Neural cell (in vitro differentiated cells): ENCODE data around the gene RPL29.

Experiments used
- EZH2 ChIP-seq: fragments of 200-600, 300-800 bp; shearing (Covaris generic), sonication (generic); IDR thresholded peaks from 2 replicates; pipeline ENCODE4 v1.6.1; 2014; ENCODE audit warnings: antibody characterized with exemption, low read length, borderline replicate concordance, mild to moderate bottlenecking; ENCODE audit not compliant: insufficient read depth, poor library complexity, severe bottlenecking
- POLR2AphosphoS5 ChIP-seq: IDR thresholded peaks from 2 replicates; pipeline ENCODE4 v1.6.1; 2012
- SMC3 ChIP-seq: fragments of 450-650 bp; conservative IDR thresholded peaks from 2 replicates; pipeline ENCODE4 v1.6.1; 2014; ENCODE audit warnings: antibody characterized with exemption, mild to moderate bottlenecking, moderate library complexity; ENCODE audit not compliant: poor library complexity
- TAF1 ChIP-seq: IDR thresholded peaks from 2 replicates; pipeline ENCODE4 v1.6.1; 2012; ENCODE audit warnings: low read depth
- TF ChIP-seq, protein P1 (sequence below): fragments of 450-650 bp; IDR thresholded peaks from 2 replicates; pipeline ENCODE4 v1.5.1; 2014; ENCODE audit warnings: antibody characterized with exemption, mild to moderate bottlenecking, moderate library complexity; ENCODE audit not compliant: poor library complexity, severe bottlenecking
- TF ChIP-seq, protein P2 (sequence below): IDR thresholded peaks from 2 replicates; pipeline ENCODE4 v1.6.1; 2012; ENCODE audit warnings: borderline replicate concordance

DNA sequence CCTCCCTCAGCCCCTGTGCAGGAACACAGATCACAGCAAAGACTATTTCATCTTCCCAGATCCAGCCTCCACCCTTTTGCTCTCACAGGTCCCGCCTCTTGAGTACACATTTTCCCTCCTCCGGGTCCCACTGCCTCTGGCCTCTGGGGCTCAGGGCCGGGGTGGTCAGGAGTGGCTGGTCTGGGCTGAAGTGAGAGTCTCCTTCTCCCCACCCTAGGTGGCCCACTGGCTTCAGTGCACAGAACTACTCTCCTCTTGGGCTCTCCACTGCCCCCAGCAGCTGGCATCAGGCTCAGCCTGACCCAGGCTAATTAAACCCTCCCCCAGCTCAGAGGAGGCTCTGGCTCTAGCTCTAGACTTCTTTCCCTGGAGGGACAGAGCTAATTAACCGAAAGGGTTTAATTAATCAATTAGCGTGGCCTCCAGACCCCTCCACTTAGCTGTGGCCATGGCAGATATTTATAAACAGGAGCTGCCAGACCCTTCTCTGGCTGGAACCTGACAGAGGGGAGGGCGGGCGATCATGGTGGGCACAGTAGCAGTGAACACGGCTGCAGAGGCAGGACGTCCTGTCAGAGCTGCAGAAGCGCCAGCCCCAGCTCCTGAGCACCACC is 45.5 kb upstream of the RPL29 start:
- TF ChIP-seq, protein P1, sequence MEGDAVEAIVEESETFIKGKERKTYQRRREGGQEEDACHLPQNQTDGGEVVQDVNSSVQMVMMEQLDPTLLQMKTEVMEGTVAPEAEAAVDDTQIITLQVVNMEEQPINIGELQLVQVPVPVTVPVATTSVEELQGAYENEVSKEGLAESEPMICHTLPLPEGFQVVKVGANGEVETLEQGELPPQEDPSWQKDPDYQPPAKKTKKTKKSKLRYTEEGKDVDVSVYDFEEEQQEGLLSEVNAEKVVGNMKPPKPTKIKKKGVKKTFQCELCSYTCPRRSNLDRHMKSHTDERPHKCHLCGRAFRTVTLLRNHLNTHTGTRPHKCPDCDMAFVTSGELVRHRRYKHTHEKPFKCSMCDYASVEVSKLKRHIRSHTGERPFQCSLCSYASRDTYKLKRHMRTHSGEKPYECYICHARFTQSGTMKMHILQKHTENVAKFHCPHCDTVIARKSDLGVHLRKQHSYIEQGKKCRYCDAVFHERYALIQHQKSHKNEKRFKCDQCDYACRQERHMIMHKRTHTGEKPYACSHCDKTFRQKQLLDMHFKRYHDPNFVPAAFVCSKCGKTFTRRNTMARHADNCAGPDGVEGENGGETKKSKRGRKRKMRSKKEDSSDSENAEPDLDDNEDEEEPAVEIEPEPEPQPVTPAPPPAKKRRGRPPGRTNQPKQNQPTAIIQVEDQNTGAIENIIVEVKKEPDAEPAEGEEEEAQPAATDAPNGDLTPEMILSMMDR: no peak
- TF ChIP-seq POLR2AphosphoS5: no peak
- TF ChIP-seq EZH2: no peak
- no peak for TF ChIP-seq SMC3
- TF ChIP-seq TAF1: no peak
- TF ChIP-seq, protein P2, sequence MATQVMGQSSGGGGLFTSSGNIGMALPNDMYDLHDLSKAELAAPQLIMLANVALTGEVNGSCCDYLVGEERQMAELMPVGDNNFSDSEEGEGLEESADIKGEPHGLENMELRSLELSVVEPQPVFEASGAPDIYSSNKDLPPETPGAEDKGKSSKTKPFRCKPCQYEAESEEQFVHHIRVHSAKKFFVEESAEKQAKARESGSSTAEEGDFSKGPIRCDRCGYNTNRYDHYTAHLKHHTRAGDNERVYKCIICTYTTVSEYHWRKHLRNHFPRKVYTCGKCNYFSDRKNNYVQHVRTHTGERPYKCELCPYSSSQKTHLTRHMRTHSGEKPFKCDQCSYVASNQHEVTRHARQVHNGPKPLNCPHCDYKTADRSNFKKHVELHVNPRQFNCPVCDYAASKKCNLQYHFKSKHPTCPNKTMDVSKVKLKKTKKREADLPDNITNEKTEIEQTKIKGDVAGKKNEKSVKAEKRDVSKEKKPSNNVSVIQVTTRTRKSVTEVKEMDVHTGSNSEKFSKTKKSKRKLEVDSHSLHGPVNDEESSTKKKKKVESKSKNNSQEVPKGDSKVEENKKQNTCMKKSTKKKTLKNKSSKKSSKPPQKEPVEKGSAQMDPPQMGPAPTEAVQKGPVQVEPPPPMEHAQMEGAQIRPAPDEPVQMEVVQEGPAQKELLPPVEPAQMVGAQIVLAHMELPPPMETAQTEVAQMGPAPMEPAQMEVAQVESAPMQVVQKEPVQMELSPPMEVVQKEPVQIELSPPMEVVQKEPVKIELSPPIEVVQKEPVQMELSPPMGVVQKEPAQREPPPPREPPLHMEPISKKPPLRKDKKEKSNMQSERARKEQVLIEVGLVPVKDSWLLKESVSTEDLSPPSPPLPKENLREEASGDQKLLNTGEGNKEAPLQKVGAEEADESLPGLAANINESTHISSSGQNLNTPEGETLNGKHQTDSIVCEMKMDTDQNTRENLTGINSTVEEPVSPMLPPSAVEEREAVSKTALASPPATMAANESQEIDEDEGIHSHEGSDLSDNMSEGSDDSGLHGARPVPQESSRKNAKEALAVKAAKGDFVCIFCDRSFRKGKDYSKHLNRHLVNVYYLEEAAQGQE: no peak
